AG09309 (cell line): ENCODE data around the gene ACOT11.

Experiments used
- DNase-seq: peaks from one replicate; pipeline ENCODE4 v3.0.0-alpha.2; 2010; ENCODE audit warnings: low read depth
- H3K4me3 ChIP-seq: 2 replicates; pipeline ENCODE4 v1.5.1; 2011; ENCODE audit warnings: mild to moderate bottlenecking, low read depth, low read length, moderate library complexity; ENCODE audit not compliant: control insufficient read depth
- TF ChIP-seq, protein P1 (sequence below): IDR thresholded peaks from 2 replicates; pipeline ENCODE4 v1.5.1; 2011; ENCODE audit warnings: mild to moderate bottlenecking, low read depth, low read length, inconsistent platforms; ENCODE audit not compliant: insufficient read depth, control insufficient read depth; ENCODE audit errors: missing control alignments

ACOT11 gene

DNA sequence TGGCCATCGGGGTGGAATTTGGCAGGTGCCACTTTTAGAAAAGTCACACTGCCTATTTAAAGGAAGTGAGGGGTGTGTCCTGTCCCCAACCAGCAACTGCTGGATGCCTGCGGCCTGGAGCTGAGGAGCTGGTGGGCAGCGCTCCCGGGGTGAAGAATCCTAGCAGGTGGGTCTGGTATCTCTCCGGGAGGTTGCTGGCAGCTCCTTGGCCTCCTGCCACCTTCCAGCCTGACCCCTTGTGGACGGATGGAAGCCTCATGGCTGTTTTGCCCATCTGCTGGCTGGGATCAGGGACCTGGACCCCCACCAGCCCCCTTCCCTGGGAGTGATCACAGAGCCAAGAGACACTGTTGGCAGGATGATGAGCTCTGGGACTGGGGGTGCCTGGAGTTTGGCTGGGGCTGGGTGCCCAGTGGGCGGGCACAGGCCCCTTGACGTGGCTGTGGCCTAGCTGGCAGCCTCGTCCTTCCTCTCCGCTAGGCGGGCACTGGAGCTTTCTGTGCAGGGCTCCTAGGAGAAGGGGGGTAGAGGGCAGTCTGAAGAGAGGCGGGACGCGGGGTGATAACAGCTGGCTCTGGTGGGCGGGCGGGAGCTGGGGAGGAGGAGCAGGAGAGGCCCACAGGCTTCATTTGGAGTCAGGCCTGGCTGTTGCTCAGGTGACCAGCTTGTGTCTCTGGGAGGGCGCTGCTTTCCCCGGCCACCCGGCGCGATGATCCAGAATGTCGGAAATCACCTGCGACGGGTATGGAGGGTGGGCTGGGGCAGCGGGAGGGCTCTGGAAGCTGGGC lies at the start of gene ACOT11:
ACOT11 (plus strand) TSS at position 628 of the 788 bp plus-strand sequence; CDS start at position 710, 82 bp downstream.
- H3K4me3 ChIP-seq, result no peak within 1 kb of the TSS
- no peak for DNase-seq
- TF ChIP-seq, protein P1, sequence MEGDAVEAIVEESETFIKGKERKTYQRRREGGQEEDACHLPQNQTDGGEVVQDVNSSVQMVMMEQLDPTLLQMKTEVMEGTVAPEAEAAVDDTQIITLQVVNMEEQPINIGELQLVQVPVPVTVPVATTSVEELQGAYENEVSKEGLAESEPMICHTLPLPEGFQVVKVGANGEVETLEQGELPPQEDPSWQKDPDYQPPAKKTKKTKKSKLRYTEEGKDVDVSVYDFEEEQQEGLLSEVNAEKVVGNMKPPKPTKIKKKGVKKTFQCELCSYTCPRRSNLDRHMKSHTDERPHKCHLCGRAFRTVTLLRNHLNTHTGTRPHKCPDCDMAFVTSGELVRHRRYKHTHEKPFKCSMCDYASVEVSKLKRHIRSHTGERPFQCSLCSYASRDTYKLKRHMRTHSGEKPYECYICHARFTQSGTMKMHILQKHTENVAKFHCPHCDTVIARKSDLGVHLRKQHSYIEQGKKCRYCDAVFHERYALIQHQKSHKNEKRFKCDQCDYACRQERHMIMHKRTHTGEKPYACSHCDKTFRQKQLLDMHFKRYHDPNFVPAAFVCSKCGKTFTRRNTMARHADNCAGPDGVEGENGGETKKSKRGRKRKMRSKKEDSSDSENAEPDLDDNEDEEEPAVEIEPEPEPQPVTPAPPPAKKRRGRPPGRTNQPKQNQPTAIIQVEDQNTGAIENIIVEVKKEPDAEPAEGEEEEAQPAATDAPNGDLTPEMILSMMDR, result peak; percentile 38

DNA sequence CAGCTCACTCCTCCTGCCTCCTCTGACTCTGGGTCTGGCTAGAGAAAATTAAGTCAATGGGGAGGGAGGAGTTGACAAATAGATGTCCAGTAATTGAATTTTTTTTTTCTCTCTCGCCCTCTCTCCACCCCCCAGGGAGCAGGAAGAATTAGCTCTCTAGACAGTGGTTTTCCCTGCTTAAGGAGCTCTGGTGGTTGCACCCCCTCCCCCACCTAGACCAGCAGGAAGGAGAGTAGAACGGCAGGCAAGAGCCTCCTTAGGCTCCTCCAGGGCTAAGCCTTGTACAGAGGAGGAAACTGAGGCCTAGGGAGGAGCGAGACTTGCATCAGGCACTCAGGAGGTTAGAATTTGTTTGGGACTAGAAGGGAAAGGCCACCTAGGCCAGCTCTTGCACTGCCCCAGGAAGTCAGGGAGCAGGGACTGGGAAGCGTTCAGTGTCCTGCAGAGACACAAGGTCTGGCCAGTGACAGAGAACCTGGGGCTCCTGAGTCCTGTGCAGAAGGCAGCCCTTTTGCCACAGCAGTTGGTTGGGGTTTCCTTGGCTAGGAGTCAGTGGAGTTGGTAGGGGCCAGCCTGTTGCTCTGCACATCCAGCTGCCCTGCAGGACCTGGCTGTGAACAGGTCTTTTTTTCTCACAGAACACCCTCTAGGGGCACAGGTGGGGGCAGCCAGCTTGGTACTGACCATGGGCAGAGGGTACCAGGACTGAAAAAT lies 49.5 kb upstream of the ACOT11 start:
- no peak for DNase-seq
- TF ChIP-seq, protein P1, result no peak
- H3K4me3 ChIP-seq, result no peak overlapping the region

DNA sequence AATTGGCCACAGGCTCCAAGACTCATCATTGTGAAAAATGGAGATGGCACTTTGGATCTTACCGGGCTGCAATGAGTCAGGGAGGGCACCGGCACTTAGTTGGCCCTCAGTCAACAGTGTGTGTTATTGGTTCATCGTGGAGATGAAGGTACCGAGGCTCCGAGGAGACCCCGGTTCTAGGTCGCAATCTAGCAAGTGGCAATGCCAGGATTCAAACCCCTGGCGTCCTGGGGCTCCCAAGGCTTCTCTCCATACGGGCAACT lies 49.0 kb upstream of the ACOT11 start:
- DNase-seq, result no peak

DNA sequence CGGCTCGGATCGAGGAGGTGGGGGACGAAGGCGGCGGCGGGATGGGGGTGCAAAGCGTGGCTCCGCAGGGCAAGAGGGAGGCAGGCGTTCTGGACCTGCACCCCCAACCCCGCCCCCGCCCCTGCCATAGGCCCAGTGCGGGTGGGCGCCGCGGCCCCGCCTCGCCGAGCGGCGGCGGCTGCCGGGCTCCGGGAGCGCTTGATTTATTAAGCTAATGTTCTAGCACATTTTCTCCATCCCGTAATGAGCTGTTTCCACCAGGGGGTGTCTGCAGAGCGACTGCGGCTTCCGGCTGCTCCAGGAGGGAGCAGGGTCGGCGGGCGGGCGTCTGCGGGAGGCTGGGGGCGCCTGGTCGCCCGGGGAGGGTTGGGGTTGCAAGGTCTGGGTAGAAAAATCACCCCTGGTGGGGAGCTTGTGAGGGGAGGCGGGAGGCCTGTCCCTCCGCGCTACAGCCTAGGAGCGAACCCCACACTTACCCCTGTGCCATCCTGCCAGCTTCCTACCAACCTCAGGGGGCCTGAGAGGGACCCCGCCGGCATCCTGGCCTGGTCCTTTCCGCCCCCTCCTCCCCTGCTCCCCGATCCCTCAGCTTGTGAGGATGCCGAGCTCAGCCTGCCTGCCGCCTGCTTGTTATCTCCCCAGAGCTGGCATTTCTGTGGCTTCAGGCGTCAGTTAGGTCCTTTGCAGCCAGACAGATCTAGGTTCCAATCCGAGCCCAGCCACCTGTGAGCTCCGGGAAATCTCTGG lies 48.5 kb upstream of the ACOT11 start:
- H3K4me3 ChIP-seq, result peak overlapping the region; percentile 42
- DNase-seq, result no peak
- TF ChIP-seq, protein P1, result peak; percentile 56

More for the DNA sequence above, 49.0 kb upstream of the ACOT11 start:
- peak overlapping the region; percentile 42 for H3K4me3 ChIP-seq
- TF ChIP-seq, protein P1, result no peak

GRCh38 chr1:54500107-54500431 lies 48.0 kb upstream of the ACOT11 start:
- TF ChIP-seq, protein P1, result no peak
- DNase-seq, result no peak
- no peak overlapping the region; the same call in 1 of the 2 replicates for H3K4me3 ChIP-seq

DNA sequence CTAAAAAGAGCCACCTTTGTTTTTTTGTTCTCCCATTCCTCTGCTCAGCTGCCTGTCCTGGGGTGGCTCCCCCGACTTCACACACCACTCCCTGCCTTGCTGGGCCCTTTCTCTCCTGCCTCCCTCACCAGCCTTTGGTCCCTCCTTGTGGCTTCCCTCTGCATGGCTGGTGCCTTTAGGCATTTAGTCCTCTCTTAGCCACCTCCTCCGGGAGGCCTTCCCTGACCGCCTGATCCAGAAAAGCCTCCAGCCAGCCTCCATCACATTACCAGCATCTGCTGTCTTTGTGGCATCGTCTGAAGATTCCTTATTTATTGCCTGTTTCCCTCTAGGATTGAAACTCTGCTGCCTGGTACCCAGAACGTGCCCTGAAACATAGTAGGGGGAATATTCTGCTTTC lies 46.2 kb upstream of the ACOT11 start:
- DNase-seq, result no peak
- no peak overlapping the region for H3K4me3 ChIP-seq
- TF ChIP-seq, protein P1, result no peak
